Ammon's horn (tissue), 1 donor: ENCODE results near the gene ERLIN1.
A peak's percentile ranks its signal among the peaks of the same experiment; 100 is the strongest.

Source experiments
- DNase-seq: peaks from one replicate; pipeline ENCODE4 v3.0.0-alpha.2; 2016; ENCODE audit warnings: low spot score

The ERLIN1 gene

GRCh38 chr10:100185364-100186252 lies at the start of gene ERLIN1:
Gene ERLIN1 (minus strand): TSS chr10:100186029. CDS start chr10:100185626, 403 bp downstream.
- DNase-seq, result peak; percentile 90

GRCh38 chr10:100232101-100232500 lies 46.3 kb upstream of the ERLIN1 start:
- no peak for DNase-seq

- no peak for DNase-seq
These were observed 44.1 kb upstream of the ERLIN1 start for GRCh38 chr10:100229819-100230422.

DNA sequence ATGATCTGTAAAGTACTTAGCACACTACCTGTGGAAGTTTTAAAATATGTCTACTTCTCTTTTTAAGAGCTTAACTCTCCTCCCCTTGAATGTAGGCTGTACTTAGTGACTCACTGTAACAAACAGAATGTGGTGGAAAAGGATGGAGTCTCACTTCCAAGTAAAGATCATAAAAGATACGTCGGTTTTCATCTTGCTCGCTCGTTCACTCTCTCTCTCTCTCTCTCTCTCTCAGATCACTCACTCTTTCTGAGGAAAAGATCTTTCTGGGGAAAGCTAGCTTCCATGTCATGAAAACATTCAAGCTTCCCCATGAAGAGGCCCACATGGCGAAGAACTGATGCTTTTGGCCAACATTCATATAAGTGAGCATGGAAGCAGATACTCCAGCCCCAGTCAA lies 38.0 kb upstream of the ERLIN1 start:
- no peak for DNase-seq

DNA sequence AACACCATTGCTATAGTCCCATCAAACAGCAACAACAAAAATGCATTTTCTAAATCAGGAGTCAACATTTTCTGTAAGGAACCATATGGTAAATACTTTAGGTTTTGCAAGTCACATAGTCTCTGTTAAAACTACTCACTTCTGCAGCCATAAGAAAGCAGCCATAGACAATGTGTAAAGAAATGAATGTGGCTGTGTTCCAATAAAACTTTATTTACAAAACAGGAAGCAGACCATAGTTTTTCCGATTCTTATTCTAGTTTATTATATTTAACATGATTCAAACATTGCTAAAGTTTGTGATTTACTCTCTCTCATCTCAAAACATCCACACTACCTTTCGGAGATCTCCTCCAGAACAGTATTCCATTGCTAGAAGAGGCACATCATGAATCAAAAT lies 36.7 kb upstream of the ERLIN1 start:
- DNase-seq, result no peak

DNA sequence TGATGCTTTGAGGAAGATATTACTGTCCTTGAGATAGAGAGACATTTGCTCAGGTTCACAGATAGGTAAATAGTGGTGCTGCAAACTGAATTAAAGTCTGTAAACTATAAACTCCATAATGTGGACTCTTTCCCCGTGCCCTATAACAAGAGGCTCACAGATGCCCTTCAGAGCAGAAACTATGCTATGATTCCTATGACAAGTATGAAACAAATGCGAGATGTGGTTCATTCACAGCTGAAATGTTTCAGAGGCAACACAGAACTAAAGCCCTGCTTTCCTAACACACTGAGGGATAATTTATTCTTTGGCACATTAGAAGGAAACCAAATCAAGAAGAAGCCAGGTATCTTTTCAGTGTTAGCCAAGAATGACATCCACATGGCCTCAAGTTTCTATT lies 30.2 kb upstream of the ERLIN1 start:
- no peak for DNase-seq

DNA sequence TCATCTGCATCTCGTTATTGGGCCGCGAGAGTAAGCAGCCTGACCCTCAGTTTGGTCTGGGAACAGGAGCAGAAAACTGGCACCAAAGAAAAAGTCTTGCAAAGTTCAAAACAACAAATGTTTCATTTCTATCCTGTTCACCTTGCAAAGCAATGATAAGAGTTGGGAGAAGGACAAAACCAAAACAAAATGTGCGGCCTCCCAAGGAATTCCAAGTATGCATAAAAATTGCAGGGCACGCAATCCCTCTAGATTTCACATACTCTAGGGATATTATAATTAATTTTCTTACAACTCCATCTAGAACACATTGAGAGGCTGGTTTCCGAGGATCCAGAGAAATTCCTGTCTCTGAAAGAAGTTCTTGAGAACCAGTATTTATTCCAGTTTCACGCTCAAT lies 23.5 kb upstream of the ERLIN1 start:
- no peak for DNase-seq

DNA sequence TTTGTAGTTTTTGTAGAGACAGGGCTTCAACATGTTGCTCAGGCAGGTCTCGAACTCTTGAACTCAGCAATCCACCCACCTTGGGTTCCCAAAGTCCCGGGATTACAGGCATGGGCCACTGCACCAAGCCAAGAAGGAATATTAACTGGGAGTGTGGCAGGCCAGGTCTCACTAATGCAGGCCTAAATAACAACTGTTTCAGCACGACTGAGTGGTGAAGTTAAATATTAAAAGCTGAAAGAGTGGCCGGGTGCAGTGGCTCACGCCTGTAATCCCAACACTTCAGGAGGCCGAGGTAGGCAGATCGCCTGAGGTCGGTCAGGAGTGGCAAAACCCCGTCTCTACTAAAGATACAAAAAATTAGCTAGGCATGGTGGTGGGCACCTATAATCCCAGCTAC lies 22.4 kb upstream of the ERLIN1 start:
- no peak for DNase-seq

- DNase-seq, result no peak
These were observed 18.5 kb upstream of the ERLIN1 start for GRCh38 chr10:100204370-100204769.

- no peak for DNase-seq
These were observed 15.7 kb upstream of the ERLIN1 start for GRCh38 chr10:100201549-100201948.

- no peak for DNase-seq
These were observed 8.9 kb upstream of the ERLIN1 start for GRCh38 chr10:100194711-100195110.

GRCh38 chr10:100192350-100192749 lies 6.5 kb upstream of the ERLIN1 start:
- DNase-seq, result peak; percentile 24

GRCh38 chr10:100186253-100187212 lies 704 bp upstream of the ERLIN1 start:
- peak; percentile 51 for DNase-seq

- DNase-seq, result no peak
These were observed 989 bp downstream of the ERLIN1 start for GRCh38 chr10:100184840-100185239.

- no peak for DNase-seq
These were observed 1.4 kb downstream of the ERLIN1 start for GRCh38 chr10:100184426-100184825.

DNA sequence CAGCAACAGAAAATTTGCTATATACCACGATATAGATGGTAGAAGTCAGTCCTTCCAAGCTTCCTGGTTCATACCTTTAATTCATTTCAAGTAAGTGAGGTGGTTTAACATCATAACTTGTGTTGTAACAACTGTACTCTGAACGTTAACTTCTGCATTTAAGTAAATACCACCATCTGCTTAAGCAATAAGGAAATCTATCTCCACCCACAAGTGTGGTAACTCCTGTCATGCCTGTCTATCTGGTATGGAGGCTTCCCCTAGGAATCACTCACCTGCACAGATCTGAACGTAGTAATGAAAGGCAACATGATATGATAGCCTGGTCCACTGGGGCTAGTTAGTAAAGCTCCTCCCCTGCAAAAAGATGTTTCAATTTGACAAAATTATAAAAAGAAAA lies 2.3 kb downstream of the ERLIN1 start:
- DNase-seq, result no peak

DNA sequence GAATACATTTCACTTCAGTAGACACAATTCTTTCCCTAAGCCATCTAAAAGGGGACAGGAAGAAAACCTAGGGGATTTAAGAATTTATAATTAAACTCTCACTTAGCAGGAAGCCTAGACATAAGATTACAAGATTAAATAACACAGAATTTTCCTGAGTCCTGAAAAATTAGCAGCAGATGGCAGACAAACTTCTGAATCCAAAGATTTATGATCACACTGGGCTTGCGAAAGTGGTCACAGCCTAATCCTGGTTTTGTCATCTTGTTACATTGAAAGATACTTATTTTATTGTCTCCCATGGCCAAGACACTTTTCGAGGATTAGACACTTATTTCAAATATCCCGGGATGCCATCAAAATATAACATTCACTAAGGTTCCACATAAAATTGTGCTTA lies 2.9 kb downstream of the ERLIN1 start:
- DNase-seq, result no peak

- no peak for DNase-seq
These were observed 3.5 kb downstream of the ERLIN1 start for GRCh38 chr10:100182281-100182680.

GRCh38 chr10:100175875-100176274 lies 10.0 kb downstream of the ERLIN1 start:
- DNase-seq, result no peak

GRCh38 chr10:100174699-100175677 lies 10.8 kb downstream of the ERLIN1 start:
- DNase-seq, result no peak

DNA sequence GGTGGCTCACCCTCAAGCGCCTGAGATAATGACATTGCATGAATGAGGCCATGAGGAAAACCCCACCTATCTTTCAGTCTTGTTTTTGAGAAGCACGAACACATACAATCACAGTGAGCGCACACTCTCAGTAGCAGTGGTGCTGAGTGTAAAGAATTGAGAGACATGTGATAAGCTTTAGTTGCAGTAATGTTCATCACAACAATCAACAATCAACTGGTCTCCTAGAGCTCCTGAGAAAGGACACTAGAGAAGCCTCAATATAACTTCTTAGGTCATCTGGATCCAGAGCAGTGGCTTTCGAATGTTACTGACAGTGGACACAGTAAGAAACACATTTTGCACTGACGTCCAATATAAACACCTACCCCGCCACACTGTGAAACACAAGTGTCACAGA lies 12.8 kb downstream of the ERLIN1 start:
- no peak for DNase-seq
